ENCODE data around the gene TLE3. TPM values are rescaled to one million over a fixed set of nuclear protein-coding genes. Genes with fewer than 3 reads are reported as not detected.

Gene TLE3
- total RNA-seq, 4 donors from 2014 or later: 4.6 to 35.3 (median 13.3) TPM

DNA sequence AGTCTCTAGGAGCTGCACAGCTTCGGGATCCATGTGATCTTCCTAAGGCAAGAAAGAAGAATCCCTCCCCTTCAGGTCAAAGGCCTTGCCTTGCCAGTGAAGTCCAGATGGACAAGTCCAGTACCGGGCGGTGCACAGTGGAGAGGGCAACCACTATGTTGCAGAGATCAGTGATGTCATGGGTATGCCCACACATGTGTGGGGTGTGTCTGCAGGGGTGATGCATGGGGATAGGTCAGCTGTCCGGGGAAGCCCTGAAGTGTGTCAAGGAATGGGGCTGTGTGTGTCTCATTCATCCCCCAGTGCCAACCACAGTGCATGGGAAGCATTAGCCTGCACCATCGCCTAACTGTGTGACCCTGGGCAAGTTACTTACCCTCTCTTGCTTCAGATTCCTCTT, 66.5 kb downstream of the TLE3 start:
- DNase-seq (no peak), ATAC-seq (no peak)
- Histone ChIP-seq H3K9me3 (no peaks in the 10 kb centered on the region), H3K4me1 (no peaks in the 10 kb centered on the region), H3K27ac (no peak overlapping the region), H3K36me3 (no peaks in the 10 kb centered on the region), H3K4me3 (no peak overlapping the region), H3K27me3 (peaks cover 13 to 17% (median 14%) of the 10 kb centered on the region in 3 donors)
- TF ChIP-seq, protein P1, sequence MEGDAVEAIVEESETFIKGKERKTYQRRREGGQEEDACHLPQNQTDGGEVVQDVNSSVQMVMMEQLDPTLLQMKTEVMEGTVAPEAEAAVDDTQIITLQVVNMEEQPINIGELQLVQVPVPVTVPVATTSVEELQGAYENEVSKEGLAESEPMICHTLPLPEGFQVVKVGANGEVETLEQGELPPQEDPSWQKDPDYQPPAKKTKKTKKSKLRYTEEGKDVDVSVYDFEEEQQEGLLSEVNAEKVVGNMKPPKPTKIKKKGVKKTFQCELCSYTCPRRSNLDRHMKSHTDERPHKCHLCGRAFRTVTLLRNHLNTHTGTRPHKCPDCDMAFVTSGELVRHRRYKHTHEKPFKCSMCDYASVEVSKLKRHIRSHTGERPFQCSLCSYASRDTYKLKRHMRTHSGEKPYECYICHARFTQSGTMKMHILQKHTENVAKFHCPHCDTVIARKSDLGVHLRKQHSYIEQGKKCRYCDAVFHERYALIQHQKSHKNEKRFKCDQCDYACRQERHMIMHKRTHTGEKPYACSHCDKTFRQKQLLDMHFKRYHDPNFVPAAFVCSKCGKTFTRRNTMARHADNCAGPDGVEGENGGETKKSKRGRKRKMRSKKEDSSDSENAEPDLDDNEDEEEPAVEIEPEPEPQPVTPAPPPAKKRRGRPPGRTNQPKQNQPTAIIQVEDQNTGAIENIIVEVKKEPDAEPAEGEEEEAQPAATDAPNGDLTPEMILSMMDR (IDR thresholded peaks at IDR 0.05 in 4 of 5, conservative IDR thresholded peaks at IDR 0.05 in 1 of 5): no peak
- TF ChIP-seq POLR2A (IDR thresholded peaks at IDR 0.05): no peak
- intact Hi-C loops (cut with DNase I; ENCODE audit: low total_unique reads): no loop called here
- in situ Hi-C loops (cut with MboI; ENCODE audit: low sequenced_read_pairs in 4 of 4): no loop called here

DNA sequence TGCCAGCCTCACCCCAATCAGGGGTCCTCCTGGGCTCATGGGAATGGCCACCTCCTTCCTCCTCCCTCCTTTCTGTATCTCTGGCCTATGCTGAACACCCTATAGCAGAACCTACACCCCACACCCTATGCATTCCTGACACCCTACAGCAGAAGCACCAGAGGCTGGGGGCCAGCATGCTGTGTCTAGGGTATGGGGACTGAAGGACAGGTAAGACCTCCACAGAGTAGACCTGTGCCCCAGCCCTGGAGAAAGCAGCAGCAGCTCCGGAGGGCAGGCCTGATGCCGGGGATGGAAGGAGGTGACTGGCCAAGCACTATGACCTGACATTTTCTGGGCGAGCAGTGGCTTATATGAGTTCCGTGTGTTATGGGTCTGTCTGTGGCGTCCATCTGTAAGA, 66.9 kb downstream of the TLE3 start:
- Histone ChIP-seq H3K27me3 (peaks cover 13 to 17% (median 14%) of the 10 kb centered on the region in 3 donors), H3K27ac (no peak overlapping the region), H3K36me3 (no peaks in the 10 kb centered on the region), H3K9me3 (no peaks in the 10 kb centered on the region), H3K4me3 (no peak overlapping the region), H3K4me1 (peaks cover 0 to 1% of the 10 kb centered on the region in 2 donors)
- in situ Hi-C loops (cut with MboI; ENCODE audit: low sequenced_read_pairs in 4 of 4) (no loop called here), intact Hi-C loops (cut with DNase I; ENCODE audit: low total_unique reads) (no loop called here)
- no peak for ATAC-seq
- no peak for DNase-seq
- TF ChIP-seq, protein P1 (IDR thresholded peaks at IDR 0.05 in 4 of 5, conservative IDR thresholded peaks at IDR 0.05 in 1 of 5): no peak
- no peak for TF ChIP-seq POLR2A (IDR thresholded peaks at IDR 0.05)

DNA sequence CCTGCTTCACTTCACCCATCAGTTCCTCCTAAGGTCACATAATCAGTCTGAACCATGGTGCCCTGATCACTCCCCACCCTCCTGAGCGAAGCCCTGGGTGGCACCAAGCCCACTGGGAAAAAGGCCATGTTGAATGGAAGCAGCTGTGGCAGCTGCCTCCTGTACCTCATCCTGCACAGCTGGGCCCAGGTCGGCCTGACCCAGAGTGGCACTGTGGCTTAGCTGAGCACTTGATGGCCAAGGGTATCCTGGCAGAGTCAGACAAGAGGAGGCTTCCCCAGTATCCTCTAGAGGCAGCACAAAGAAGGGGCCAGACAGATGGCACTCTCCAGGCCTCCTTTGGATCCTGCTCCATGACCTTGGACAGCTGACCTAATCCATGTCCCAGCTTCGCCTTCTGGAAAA, 68.4 kb downstream of the TLE3 start:
- Histone ChIP-seq H3K27ac (no peak overlapping the region), H3K9me3 (no peaks in the 10 kb centered on the region), H3K4me1 (peaks cover 13 to 17% of the 10 kb centered on the region in 2 donors), H3K27me3 (peaks cover 13 to 17% (median 14%) of the 10 kb centered on the region in 3 donors), H3K36me3 (no peaks in the 10 kb centered on the region), H3K4me3 (no peak overlapping the region)
- in situ Hi-C loops (cut with MboI; ENCODE audit: low sequenced_read_pairs in 4 of 4): no loop called here
- TF ChIP-seq POLR2A (IDR thresholded peaks at IDR 0.05): no peak
- ATAC-seq (peak; percentile 12 to 19), DNase-seq (no peak)
- intact Hi-C loops (cut with DNase I; ENCODE audit: low total_unique reads): no loop called here

DNA sequence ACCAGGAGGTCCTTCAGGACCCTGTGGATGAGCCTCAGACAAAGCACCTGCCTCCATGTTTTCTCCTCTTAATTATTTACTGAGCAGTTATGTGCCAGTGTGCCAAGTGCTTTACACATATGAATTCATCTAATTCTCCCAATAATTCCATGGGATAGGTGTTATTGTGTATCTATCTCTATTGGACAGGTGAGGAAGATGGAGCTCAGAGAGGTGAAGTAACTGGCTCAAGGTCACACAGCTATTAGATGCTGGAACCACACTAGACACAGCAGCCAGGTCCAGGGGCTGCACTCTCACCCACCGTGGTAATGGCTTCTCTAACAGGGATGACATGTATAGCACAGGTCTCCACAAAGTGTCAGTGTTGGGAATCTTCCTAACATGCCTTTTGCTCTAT, 70.2 kb downstream of the TLE3 start:
- TF ChIP-seq, protein P1 (IDR thresholded peaks at IDR 0.05 in 4 of 5, conservative IDR thresholded peaks at IDR 0.05 in 1 of 5): no peak
- TF ChIP-seq POLR2A (IDR thresholded peaks at IDR 0.05): no peak
- in situ Hi-C loops (cut with MboI; ENCODE audit: low sequenced_read_pairs in 4 of 4): no loop called here
- peaks cover 0 to 6% (median 2%) of the 10 kb centered on the region in 3 donors for H3K27me3 ChIP-seq

DNA sequence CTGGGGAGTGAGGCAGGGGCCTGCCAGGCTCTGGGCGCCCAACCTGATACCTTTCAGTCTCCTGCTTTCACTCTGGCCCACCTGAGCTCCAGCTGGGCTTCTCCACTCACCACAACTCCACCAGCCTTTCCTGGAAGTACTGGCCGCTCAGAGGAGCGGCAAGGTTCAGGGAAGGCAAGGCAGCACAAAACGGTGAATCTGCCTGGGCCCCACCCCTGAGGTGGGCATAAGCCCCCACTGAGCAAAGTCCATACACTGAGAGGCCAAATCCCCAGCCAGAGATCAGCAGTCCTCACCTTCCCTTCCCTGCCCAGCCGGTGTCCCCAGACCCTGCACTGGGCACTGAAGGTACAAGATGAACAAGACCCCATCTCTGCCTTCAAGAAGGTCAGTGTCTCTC, 70.7 kb downstream of the TLE3 start:
- no peak overlapping the region for H3K27ac ChIP-seq
- no peaks in the 10 kb centered on the region for H3K36me3 ChIP-seq
- peaks cover 24 to 30% of the 10 kb centered on the region in 2 donors for H3K4me1 ChIP-seq
- peaks cover 0 to 4% (median 0%) of the 10 kb centered on the region in 3 donors for H3K27me3 ChIP-seq
- no peak overlapping the region for H3K4me3 ChIP-seq
- TF ChIP-seq POLR2A (IDR thresholded peaks at IDR 0.05): no peak
- TF ChIP-seq, protein P1 (IDR thresholded peaks at IDR 0.05 in 4 of 5, conservative IDR thresholded peaks at IDR 0.05 in 1 of 5): no peak
- DNase-seq (no peak), ATAC-seq (no peak)
- no peaks in the 10 kb centered on the region for H3K9me3 ChIP-seq
- intact Hi-C loops (cut with DNase I; ENCODE audit: low total_unique reads) (no loop called here), in situ Hi-C loops (cut with MboI; ENCODE audit: low sequenced_read_pairs in 4 of 4) (no loop called here)

More for the DNA sequence above, 70.2 kb downstream of the TLE3 start:
- Histone ChIP-seq H3K9me3 (no peaks in the 10 kb centered on the region), H3K36me3 (no peaks in the 10 kb centered on the region), H3K4me1 (peaks cover 24 to 30% of the 10 kb centered on the region in 2 donors), H3K4me3 (no peak overlapping the region), H3K27ac (no peak overlapping the region)
- intact Hi-C loops (cut with DNase I; ENCODE audit: low total_unique reads): no loop called here
- DNase-seq (no peak), ATAC-seq (no peak)

Data from gastrocnemius medialis (tissue), 4 donors.